Sigmoid colon (tissue), 4 donors: ENCODE measurements around the gene DNAH11.

ENCODE experiments used
- EP300 ChIP-seq, 4 donors: sonication (generic); formaldehyde crosslinking; IDR thresholded peaks; one replicate each; pipeline ENCODE4 v1.6.1; 2017; ENCODE audit warnings: antibody characterized with exemption in 4 of 4
- POLR2A ChIP-seq, 2 donors: fragments of 450-650 bp; IDR thresholded peaks; one replicate each; pipeline ENCODE4 v1.6.1; 2016; ENCODE audit warnings: antibody characterized with exemption in 2 of 2, mild to moderate bottlenecking in 2 of 2, moderate library complexity in 2 of 2
- POLR2AphosphoS5 ChIP-seq, 4 donors: sonication (generic); formaldehyde crosslinking; IDR thresholded peaks; one replicate each; pipeline ENCODE4 v1.6.1; 2017; ENCODE audit warnings: antibody characterized with exemption in 4 of 4
- TF ChIP-seq, protein P1 (sequence below), 4 experiments: fragments of 450-650 bp in 3 of 4; fragments of 200-600 bp in 1 of 4; IDR thresholded peaks; one replicate each; pipeline ENCODE4 v1.5.1; 2016 to 2019; ENCODE audit warnings: antibody characterized with exemption in 4 of 4, mild to moderate bottlenecking in 3 of 4, moderate library complexity in 2 of 4

DNA sequence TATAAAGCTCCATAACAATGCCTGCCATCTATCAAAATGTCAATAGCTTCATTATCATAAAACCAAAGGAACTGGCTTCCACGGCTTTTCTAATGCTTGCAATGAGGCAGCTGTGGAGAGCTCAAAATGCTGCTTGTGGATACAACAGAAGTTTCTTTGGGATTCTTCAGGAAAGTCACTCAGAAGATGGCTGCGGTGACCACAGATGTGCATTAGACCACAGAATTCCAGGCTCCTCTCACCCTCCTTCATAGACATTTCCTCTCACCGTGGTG lies 325.7 kb downstream of the DNAH11 start:
- TF ChIP-seq POLR2A (IDR thresholded peaks at IDR 0.05) (no peak), EP300 (IDR thresholded peaks at IDR 0.05) (no peak), POLR2AphosphoS5 (IDR thresholded peaks at IDR 0.05) (no peak)
- TF ChIP-seq, protein P1, sequence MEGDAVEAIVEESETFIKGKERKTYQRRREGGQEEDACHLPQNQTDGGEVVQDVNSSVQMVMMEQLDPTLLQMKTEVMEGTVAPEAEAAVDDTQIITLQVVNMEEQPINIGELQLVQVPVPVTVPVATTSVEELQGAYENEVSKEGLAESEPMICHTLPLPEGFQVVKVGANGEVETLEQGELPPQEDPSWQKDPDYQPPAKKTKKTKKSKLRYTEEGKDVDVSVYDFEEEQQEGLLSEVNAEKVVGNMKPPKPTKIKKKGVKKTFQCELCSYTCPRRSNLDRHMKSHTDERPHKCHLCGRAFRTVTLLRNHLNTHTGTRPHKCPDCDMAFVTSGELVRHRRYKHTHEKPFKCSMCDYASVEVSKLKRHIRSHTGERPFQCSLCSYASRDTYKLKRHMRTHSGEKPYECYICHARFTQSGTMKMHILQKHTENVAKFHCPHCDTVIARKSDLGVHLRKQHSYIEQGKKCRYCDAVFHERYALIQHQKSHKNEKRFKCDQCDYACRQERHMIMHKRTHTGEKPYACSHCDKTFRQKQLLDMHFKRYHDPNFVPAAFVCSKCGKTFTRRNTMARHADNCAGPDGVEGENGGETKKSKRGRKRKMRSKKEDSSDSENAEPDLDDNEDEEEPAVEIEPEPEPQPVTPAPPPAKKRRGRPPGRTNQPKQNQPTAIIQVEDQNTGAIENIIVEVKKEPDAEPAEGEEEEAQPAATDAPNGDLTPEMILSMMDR (IDR thresholded peaks at IDR 0.05): no peak
